ENCODE measurements around the gene TBC1D7.

DNA sequence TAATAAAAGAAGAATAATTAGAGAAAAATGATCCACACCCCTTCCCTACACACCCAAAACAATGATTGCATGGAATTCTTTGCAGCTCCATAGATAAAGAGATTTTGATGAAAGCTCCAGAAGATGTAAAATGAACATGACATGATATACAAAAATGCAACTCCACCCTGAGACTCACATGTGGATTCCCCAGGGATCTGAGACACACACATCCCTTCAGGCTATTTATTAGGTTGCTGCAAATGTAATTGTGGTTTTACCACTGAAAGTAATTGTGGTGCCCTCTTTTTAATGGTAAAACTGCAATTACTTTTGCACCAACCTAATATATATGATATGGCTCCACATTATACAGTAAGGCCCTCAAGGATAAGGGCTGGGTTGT lies 40.4 kb upstream of the TBC1D7 start:
- TF ChIP-seq, protein P1, sequence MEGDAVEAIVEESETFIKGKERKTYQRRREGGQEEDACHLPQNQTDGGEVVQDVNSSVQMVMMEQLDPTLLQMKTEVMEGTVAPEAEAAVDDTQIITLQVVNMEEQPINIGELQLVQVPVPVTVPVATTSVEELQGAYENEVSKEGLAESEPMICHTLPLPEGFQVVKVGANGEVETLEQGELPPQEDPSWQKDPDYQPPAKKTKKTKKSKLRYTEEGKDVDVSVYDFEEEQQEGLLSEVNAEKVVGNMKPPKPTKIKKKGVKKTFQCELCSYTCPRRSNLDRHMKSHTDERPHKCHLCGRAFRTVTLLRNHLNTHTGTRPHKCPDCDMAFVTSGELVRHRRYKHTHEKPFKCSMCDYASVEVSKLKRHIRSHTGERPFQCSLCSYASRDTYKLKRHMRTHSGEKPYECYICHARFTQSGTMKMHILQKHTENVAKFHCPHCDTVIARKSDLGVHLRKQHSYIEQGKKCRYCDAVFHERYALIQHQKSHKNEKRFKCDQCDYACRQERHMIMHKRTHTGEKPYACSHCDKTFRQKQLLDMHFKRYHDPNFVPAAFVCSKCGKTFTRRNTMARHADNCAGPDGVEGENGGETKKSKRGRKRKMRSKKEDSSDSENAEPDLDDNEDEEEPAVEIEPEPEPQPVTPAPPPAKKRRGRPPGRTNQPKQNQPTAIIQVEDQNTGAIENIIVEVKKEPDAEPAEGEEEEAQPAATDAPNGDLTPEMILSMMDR (IDR thresholded peaks at IDR 0.05) = no peak
- TF ChIP-seq EP300 (IDR thresholded peaks at IDR 0.05) = no peak

Measured in esophagus muscularis mucosa (tissue), 3 donors.